Activated CD8-positive, alpha-beta T cell treated with anti-CD3 and anti-CD28 coated beads for 36 hours (primary cell): ENCODE measurements around the gene HS3ST6. TPM values are rescaled to one million over a fixed set of nuclear protein-coding genes. Genes with fewer than 3 reads are reported as not detected.

Source experiments
- ATAC-seq: fragments of 200-7000 bp; cut with Tn5 transposase; one replicate; pipeline ENCODE4 v1.10.0; 2021; ENCODE audit warnings: mild to moderate bottlenecking, moderate library complexity
- CTCF ChIA-PET: fragments of 350-600 bp; sonication (Branson Sonifier 250); formaldehyde crosslinking; loops from one replicate; lab custom pipeline; 2021; ENCODE audit warnings: antibody characterized with exemption; lab: Charles Lee
- POLR2A ChIA-PET: fragments of 350-600 bp; sonication (Branson Sonifier 250); formaldehyde crosslinking; loops from one replicate; lab custom pipeline; 2021; ENCODE audit warnings: antibody characterized with exemption; lab: Charles Lee
- DNase-seq: peaks from one replicate; pipeline ENCODE4 v3.0.0-alpha.2; 2020
- H3K27ac Mint-ChIP-seq: one replicate; pipeline ENCODE4 v1.8.0; 2021; ENCODE audit warnings: mild to moderate bottlenecking, mixed read lengths
- H3K27me3 Mint-ChIP-seq: one replicate; pipeline ENCODE4 v1.8.0; 2021; ENCODE audit warnings: mixed read lengths
- H3K36me3 Mint-ChIP-seq: one replicate; pipeline ENCODE4 v1.8.0; 2021; ENCODE audit warnings: low read depth, mixed read lengths
- H3K4me1 Mint-ChIP-seq: one replicate; pipeline ENCODE4 v1.8.0; 2021; ENCODE audit warnings: low read depth, mixed read lengths
- H3K4me3 Mint-ChIP-seq: one replicate; pipeline ENCODE4 v1.8.0; 2021; ENCODE audit warnings: mild to moderate bottlenecking, moderate library complexity, mixed read lengths
- H3K9me3 Mint-ChIP-seq: one replicate; pipeline ENCODE4 v1.8.0; 2021; ENCODE audit warnings: mixed read lengths
- CTCF ChIP-seq: fragments of 200-600 bp; IDR thresholded peaks from one replicate; pipeline ENCODE4 v1.8.0; 2022; ENCODE audit warnings: antibody characterized with exemption, mild to moderate bottlenecking
- intact Hi-C: fragments of 100-400 bp; cut with micrococcal nuclease; formaldehyde crosslinking; loops from one replicate; pipeline ENCODE4 v1.10.0; 2022
- total RNA-seq, 2 experiments: library from RNA; stranded (reverse); gene quantifications; one replicate each; pipeline ENCODE4 v1.2.3, GENCODE V29; 2021

Gene HS3ST6
- total RNA-seq, 2 experiments from 2014 or later: not detected

GRCh38 chr16:1914988-1915387 is 3.2 kb downstream of the HS3ST6 start:
- DNase-seq (no peak), ATAC-seq (no peak)
- Mint-ChIP-seq H3K9me3 (no peaks in the 10 kb centered on the region), H3K27ac (no peak overlapping the region), H3K27me3 (peaks cover 28% of the 10 kb centered on the region), H3K36me3 (no peaks in the 10 kb centered on the region), H3K4me1 (no peaks in the 10 kb centered on the region), H3K4me3 (no peak overlapping the region)
- POLR2A ChIA-PET: no interaction called here
- CTCF ChIA-PET: interaction anchor here (1.6 kb wide), 1 partner anchor 14 kb away, joined by 4 read pairs; no protein-coding TSS in a partner anchor
- no peak for TF ChIP-seq CTCF
- intact Hi-C loops: loop anchor here (5.0 kb wide), 1 partner anchor 53 kb away; no protein-coding TSS in a partner anchor

GRCh38 chr16:1914084-1914608 is 4.1 kb downstream of the HS3ST6 start:
- ATAC-seq: no peak

GRCh38 chr16:1913327-1914083 is 4.7 kb downstream of the HS3ST6 start:
- peaks cover 26% of the 10 kb centered on the region for H3K27me3 Mint-ChIP-seq
- POLR2A ChIA-PET: interaction anchor here (0.6 kb wide), 1 partner anchor 139 kb away, joined by 3 read pairs; no protein-coding TSS in a partner anchor
- intact Hi-C loops: no loop called here
- CTCF ChIA-PET: no interaction called here
- no peak overlapping the region for H3K4me3 Mint-ChIP-seq
- no peaks in the 10 kb centered on the region for H3K36me3 Mint-ChIP-seq
- no peak overlapping the region for H3K27ac Mint-ChIP-seq
- DNase-seq: no peak
- no peak for TF ChIP-seq CTCF
- no peaks in the 10 kb centered on the region for H3K9me3 Mint-ChIP-seq
- H3K4me1 Mint-ChIP-seq: no peaks in the 10 kb centered on the region
- no peak for ATAC-seq

More at GRCh38 chr16:1914084-1914608, 4.1 kb downstream of the HS3ST6 start:
- no peaks in the 10 kb centered on the region for H3K36me3 Mint-ChIP-seq
- no peak for TF ChIP-seq CTCF
- DNase-seq: no peak
- H3K27me3 Mint-ChIP-seq: peaks cover 26% of the 10 kb centered on the region
- intact Hi-C loops: no loop called here
- ChIA-PET POLR2A (interaction anchor here (0.6 kb wide), 1 partner anchor 140 kb away, joined by 3 read pairs; no protein-coding TSS in a partner anchor), CTCF (interaction anchor here (1.6 kb wide), 1 partner anchor 15 kb away, joined by 4 read pairs; no protein-coding TSS in a partner anchor)
- H3K4me3 Mint-ChIP-seq: no peak overlapping the region
- no peak overlapping the region for H3K27ac Mint-ChIP-seq
- H3K4me1 Mint-ChIP-seq: no peaks in the 10 kb centered on the region
- no peaks in the 10 kb centered on the region for H3K9me3 Mint-ChIP-seq

- TF ChIP-seq CTCF: no peak
- Mint-ChIP-seq H3K27me3 (peaks cover 25% of the 10 kb centered on the region), H3K27ac (no peak overlapping the region), H3K4me3 (no peak overlapping the region), H3K4me1 (no peaks in the 10 kb centered on the region), H3K36me3 (no peaks in the 10 kb centered on the region), H3K9me3 (no peaks in the 10 kb centered on the region)
- intact Hi-C loops: no loop called here
- ChIA-PET POLR2A (no interaction called here), CTCF (no interaction called here)
- ATAC-seq: no peak
- DNase-seq: no peak
Observed at GRCh38 chr16:1912215-1912543, 6.0 kb downstream of the HS3ST6 start.
